Keratinocyte (primary cell): ENCODE measurements around the gene GLCE.

Source experiments
- CTCF ChIP-seq, 3 experiments: IDR thresholded peaks in 1 of 3; conservative IDR thresholded peaks in 1 of 3; optimal IDR thresholded peaks in 1 of 3; 2 replicates in 2 of 3; 3 replicates in 1 of 3; pipeline versions ENCODE3 to v1.5.1; 2011; ENCODE audit warnings: low read length in 3 of 3, mild to moderate bottlenecking in 3 of 3, moderate library complexity in 2 of 3, control low read depth in 1 of 3, inconsistent platforms in 1 of 3; ENCODE audit not compliant: insufficient read depth in 2 of 3; ENCODE audit errors: extremely low read depth in 1 of 3
- EZH2 ChIP-seq: IDR thresholded peaks from one replicate; pipeline ENCODE4 v1.6.1; 2012; ENCODE audit warnings: inconsistent platforms, mild to moderate bottlenecking, low read length, moderate library complexity

DNA sequence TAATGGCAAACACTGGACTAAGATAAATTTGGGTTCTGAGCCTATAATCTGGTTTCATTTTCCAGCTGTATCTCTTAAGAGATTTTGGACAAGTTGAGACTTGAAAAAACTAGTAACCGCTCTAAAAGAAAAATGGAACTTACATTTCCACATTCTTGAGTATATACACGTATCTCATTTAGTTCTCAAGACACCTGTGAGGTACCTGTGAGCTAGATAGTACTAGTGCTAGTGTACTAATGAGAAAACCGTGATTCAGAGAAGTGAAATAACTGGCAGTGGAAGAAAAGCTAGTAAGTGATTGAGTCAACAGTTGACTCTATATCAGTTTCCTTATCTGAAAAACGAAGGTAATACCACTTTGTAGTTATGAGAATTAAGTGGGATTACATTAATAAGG, 76.1 kb downstream of the GLCE start:
- TF ChIP-seq CTCF (optimal IDR thresholded peaks at IDR 0.05 in 1 of 3, IDR thresholded peaks at IDR 0.05 in 1 of 3, conservative IDR thresholded peaks at IDR 0.05 in 1 of 3; ENCODE audit: extremely low read depth in 1 of 3, insufficient read depth in 2 of 3, low read length in 3 of 3), result no peak
- TF ChIP-seq EZH2, result no peak
